ENCODE data around the gene ZNF750.

DNA sequence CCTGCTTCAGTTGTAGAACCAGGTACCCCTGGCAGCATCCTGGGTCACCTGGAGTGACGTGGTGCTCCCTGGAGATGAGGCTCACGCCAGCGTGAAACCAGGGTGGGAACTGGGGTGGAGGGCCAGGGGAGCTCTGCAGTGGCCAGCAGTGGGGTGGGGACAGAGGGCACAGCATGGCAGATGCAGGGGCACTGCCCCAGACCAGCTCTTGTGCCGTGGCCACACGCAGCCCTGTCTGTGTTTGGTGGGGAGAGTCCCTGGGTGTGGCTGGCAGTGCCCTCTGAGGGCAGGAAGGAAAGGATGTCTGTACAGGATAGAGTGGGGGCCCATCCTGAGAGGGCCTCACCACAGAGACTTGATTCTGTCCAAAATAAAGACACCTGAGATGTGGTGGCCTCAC is 24.5 kb downstream of the ZNF750 start:
- TF ChIP-seq, protein P1, sequence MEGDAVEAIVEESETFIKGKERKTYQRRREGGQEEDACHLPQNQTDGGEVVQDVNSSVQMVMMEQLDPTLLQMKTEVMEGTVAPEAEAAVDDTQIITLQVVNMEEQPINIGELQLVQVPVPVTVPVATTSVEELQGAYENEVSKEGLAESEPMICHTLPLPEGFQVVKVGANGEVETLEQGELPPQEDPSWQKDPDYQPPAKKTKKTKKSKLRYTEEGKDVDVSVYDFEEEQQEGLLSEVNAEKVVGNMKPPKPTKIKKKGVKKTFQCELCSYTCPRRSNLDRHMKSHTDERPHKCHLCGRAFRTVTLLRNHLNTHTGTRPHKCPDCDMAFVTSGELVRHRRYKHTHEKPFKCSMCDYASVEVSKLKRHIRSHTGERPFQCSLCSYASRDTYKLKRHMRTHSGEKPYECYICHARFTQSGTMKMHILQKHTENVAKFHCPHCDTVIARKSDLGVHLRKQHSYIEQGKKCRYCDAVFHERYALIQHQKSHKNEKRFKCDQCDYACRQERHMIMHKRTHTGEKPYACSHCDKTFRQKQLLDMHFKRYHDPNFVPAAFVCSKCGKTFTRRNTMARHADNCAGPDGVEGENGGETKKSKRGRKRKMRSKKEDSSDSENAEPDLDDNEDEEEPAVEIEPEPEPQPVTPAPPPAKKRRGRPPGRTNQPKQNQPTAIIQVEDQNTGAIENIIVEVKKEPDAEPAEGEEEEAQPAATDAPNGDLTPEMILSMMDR (conservative IDR thresholded peaks at IDR 0.05): no peak
- no peak for TF ChIP-seq ZFX (IDR thresholded peaks at IDR 0.05)

Measured in C4-2B (cell line).